GM12874 (cell line): ENCODE measurements around the gene CCNO.

Source experiments
- TF ChIP-seq, protein P1 (sequence below): IDR thresholded peaks from 2 replicates; pipeline ENCODE4 v1.5.1; 2011; ENCODE audit warnings: low read depth, mild to moderate bottlenecking, control low read depth, low read length, moderate library complexity; ENCODE audit not compliant: insufficient read depth

Gene CCNO

DNA sequence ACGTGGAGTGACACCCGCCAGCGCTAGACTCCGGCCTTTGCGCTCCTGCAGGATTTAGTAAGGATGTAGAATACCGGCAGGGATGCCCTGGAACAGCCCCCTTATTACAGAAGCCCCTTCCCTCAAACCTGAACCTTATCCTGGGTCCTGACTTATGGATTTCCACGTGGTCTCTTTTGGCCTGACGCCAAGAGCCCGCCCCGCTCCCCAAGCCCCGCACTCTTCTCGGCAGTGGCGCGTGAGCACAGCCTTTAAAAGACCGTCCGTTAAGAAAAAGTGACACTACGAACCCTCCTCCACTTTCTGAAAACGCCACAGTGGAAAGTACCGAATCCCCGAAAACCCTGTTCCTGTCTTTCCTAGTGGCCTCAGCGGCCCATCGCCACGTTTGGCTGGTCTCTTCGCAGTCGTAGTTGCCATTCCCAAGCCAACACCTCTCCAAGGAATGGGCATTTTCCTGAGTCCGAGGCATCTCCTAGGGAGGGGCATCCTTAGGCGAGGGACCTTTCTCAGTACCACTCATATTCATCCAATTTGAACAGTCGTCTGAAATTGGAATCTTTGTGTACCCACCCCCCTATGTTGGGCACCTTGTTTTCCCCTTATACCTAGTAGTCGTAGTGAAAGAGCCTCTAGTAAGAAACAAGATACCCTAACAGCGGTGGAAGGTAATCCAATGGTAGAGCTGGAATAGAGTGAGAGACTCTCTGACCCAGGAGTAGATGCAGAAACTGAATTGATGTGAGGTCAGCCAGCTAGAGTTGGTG lies 5.6 kb downstream of the CCNO start:
- TF ChIP-seq, protein P1, sequence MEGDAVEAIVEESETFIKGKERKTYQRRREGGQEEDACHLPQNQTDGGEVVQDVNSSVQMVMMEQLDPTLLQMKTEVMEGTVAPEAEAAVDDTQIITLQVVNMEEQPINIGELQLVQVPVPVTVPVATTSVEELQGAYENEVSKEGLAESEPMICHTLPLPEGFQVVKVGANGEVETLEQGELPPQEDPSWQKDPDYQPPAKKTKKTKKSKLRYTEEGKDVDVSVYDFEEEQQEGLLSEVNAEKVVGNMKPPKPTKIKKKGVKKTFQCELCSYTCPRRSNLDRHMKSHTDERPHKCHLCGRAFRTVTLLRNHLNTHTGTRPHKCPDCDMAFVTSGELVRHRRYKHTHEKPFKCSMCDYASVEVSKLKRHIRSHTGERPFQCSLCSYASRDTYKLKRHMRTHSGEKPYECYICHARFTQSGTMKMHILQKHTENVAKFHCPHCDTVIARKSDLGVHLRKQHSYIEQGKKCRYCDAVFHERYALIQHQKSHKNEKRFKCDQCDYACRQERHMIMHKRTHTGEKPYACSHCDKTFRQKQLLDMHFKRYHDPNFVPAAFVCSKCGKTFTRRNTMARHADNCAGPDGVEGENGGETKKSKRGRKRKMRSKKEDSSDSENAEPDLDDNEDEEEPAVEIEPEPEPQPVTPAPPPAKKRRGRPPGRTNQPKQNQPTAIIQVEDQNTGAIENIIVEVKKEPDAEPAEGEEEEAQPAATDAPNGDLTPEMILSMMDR = no peak

GRCh38 chr5:55226934-55227663 lies 6.3 kb downstream of the CCNO start, which contains the start of gene MCIDAS:
TSS of gene MCIDAS (minus strand) at chr5:55227315. CDS start at chr5:55227138, 177 bp downstream.
- TF ChIP-seq, protein P1 = peak; percentile 49

- TF ChIP-seq, protein P1 = peak; percentile 86
Observed at GRCh38 chr5:55226027-55226933, 7.1 kb downstream of the CCNO start.

GRCh38 chr5:55225346-55225745 lies 8.1 kb downstream of the CCNO start:
- TF ChIP-seq, protein P1 = no peak

DNA sequence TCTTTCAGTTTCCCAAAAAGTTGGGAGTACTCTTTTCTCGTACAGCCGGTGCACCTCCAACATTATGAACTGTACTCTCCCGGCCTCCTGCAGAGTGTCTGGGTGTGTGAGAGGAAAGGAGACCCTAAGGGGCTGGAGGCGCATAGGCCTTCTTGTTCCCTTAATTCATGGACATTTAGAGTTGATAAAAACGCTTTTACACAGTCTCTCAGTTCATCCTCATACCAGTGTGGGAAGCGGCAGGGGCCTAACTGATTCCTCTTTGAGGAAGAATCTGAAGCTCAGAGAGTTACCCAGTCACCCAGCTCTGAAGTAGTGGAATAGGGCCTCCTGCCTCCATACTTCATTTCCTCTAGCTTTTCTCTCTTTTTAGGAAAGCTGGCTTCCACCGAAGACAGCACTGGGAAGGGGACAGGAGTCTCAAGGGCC lies 9.6 kb downstream of the CCNO start:
- TF ChIP-seq, protein P1 = no peak

GRCh38 chr5:55222985-55223811 lies 10.2 kb downstream of the CCNO start:
- TF ChIP-seq, protein P1 = no peak
